ENCODE data around the gene ZNF587B.
"Not testable (repeated sequence)": the region's sequence is repeated elsewhere in the genome, so short reads cannot be mapped to it uniquely, and the experiment has no call there.

The ZNF587B gene

GRCh38 chr19:57819475-57820148 lies 10.5 kb upstream of the ZNF587B start:
- DNase-seq, result peak; percentile 67

GRCh38 chr19:57820599-57820998 lies 9.5 kb upstream of the ZNF587B start:
- DNase-seq, result no peak

- DNase-seq, result not testable (repeated sequence)
Measured at GRCh38 chr19:57821095-57821494, 9.0 kb upstream of the ZNF587B start.

GRCh38 chr19:57821501-57821900 lies 8.6 kb upstream of the ZNF587B start:
- not testable (repeated sequence) for DNase-seq

- not testable (repeated sequence) for DNase-seq
Measured at GRCh38 chr19:57823155-57823554, 6.9 kb upstream of the ZNF587B start.

- not testable (repeated sequence) for DNase-seq
Measured at GRCh38 chr19:57823608-57824007, 6.5 kb upstream of the ZNF587B start.

- DNase-seq, result no peak
Measured at GRCh38 chr19:57825511-57825910, 4.6 kb upstream of the ZNF587B start.

- DNase-seq, result no peak
Measured at GRCh38 chr19:57829316-57829715, 783 bp upstream of the ZNF587B start.

GRCh38 chr19:57836991-57837390 lies 6.9 kb downstream of the ZNF587B start:
- not testable (repeated sequence) for DNase-seq

- DNase-seq, result not testable (repeated sequence)
Measured at GRCh38 chr19:57838622-57839191, 8.6 kb downstream of the ZNF587B start.

- DNase-seq, result no peak
Measured at GRCh38 chr19:57841122-57841763, 11.1 kb downstream of the ZNF587B start.

- DNase-seq, result not testable (repeated sequence)
Measured at GRCh38 chr19:57847164-57847563, 17.1 kb downstream of the ZNF587B start.

- not testable (repeated sequence) for DNase-seq
Measured at GRCh38 chr19:57849162-57849665, 19.1 kb downstream of the ZNF587B start.

GRCh38 chr19:57849666-57850473 lies 19.8 kb downstream of the ZNF587B start, which contains the start of gene ZNF587:
Gene ZNF587, plus strand, starts transcription at chr19:57849859. Its CDS starts 180 bp downstream, at chr19:57850039.
- DNase-seq, result peak; percentile 67

GRCh38 chr19:57850553-57851017 lies 20.5 kb downstream of the ZNF587B start:
- no peak for DNase-seq

- not testable (repeated sequence) for DNase-seq
Measured at GRCh38 chr19:57851812-57852603, 21.9 kb downstream of the ZNF587B start.

GRCh38 chr19:57854117-57854516 lies 24.0 kb downstream of the ZNF587B start:
- not testable (repeated sequence) for DNase-seq

GRCh38 chr19:57862351-57862750 lies 32.3 kb downstream of the ZNF587B start:
- DNase-seq, result not testable (repeated sequence)

- DNase-seq, result no peak
Measured at GRCh38 chr19:57867868-57868492, 37.9 kb downstream of the ZNF587B start.

GRCh38 chr19:57869655-57870054 lies 39.6 kb downstream of the ZNF587B start:
- not testable (repeated sequence) for DNase-seq

GRCh38 chr19:57870225-57870624 lies 40.1 kb downstream of the ZNF587B start:
- no peak for DNase-seq
